Naive B cell (primary cell): Measurements from ENCODE around the gene SAMM50. TPM values are rescaled to one million over a fixed set of nuclear protein-coding genes. Genes with fewer than 3 reads are reported as not detected.

Experiments used
- ATAC-seq, 2 donors: fragments of 150-1000 bp; cut with Tn5 transposase; 2 replicates each; pipeline ENCODE4 v1.10.0; 2021; ENCODE audit warnings: low read depth in 2 of 2, mild to moderate bottlenecking in 2 of 2, moderate library complexity in 2 of 2
- DNase-seq: peaks from one replicate; pipeline ENCODE4 v3.0.0; 2022
- H3K27ac Mint-ChIP-seq, 6 donors: one replicate each; pipeline ENCODE4 v1.8.0; 2020 to 2022; ENCODE audit warnings: mild to moderate bottlenecking in 6 of 6, mixed read lengths in 6 of 6, moderate library complexity in 5 of 6, inconsistent platforms in 2 of 6
- H3K27me3 Mint-ChIP-seq, 3 donors: one replicate each; pipeline ENCODE4 v1.8.0; 2021 to 2022; ENCODE audit warnings: mixed read lengths in 3 of 3, mild to moderate bottlenecking in 1 of 3
- H3K36me3 Mint-ChIP-seq, 2 donors: one replicate each; pipeline ENCODE4 v1.8.0; 2020 to 2022; ENCODE audit warnings: mixed read lengths in 2 of 2, inconsistent platforms in 1 of 2, mild to moderate bottlenecking in 1 of 2
- H3K4me1 Mint-ChIP-seq, 3 donors: one replicate each; pipeline ENCODE4 v1.8.0; 2020 to 2022; ENCODE audit warnings: mixed read lengths in 3 of 3, inconsistent platforms in 1 of 3, mild to moderate bottlenecking in 1 of 3, moderate library complexity in 1 of 3
- H3K4me3 Mint-ChIP-seq, 8 donors: one replicate each; pipeline ENCODE4 v1.8.0; 2020 to 2022; ENCODE audit warnings: mild to moderate bottlenecking in 8 of 8, mixed read lengths in 8 of 8, moderate library complexity in 8 of 8, inconsistent platforms in 2 of 8
- H3K9me3 Mint-ChIP-seq, 7 donors: one replicate each; pipeline ENCODE4 v1.8.0; 2020 to 2022; ENCODE audit warnings: mixed read lengths in 7 of 7, mild to moderate bottlenecking in 5 of 7, inconsistent platforms in 2 of 7, moderate library complexity in 1 of 7
- polyA plus RNA-seq, 6 donors: library from polyadenylated mRNA; unstranded; fragments of 300-500 nt; fragmentation: Illumina TruSeq; gene quantifications; one replicate each; pipeline ENCODE4 v1.2.3, GENCODE V29; 2021; ENCODE audit warnings: low read depth in 6 of 6

Gene SAMM50
- polyA plus RNA-seq, 6 donors from 2014 or later, result 64.0 to 96.1 (median 75.4) TPM

DNA sequence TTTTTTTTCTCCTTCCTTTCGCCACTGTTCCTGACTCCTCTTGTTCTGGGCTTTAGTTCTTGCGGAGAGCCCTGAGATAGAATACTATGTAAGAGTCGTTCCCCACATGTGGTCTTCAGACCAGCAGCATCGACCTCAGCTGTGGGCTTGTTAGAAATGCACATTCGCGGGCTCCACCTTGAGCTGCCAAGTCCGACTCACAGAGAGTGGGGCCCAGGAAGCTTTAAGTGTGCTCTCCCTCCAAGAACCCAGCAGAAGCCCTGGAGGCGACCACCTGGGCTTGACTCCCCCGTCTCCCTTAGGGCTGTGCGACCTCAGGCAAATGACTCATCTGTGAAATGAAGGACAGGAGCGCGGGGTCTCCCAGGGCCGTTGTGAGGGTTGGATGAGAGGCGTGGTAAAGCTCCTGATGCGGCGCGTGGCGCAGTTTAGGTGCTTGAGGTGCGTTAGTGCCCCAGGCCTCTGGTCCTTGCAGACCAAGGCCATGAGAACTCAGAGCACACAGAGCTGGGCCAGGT, 18.8 kb downstream of the SAMM50 start:
- H3K4me1 Mint-ChIP-seq, result peaks cover 0 to 6% (median 0%) of the 10 kb centered on the region in 3 donors

DNA sequence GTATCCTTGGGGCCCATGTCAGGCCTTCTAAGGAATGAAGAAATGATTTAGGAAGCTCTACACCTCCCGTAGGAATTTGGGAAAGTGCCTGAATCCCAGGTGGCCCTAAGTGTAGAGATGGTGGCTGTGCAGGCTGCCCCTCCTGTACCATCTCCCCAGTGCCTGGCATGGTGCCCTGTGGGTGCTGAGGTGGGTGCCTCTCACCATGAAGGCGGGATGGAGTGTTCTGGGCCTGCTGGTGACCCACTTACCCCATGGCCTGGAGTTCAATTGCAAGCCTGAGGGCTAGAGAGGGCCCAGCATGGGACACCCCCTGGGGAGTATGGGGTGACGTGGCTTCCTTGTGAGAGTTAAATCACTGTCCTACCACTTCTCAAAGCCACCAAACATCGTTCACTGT, 19.8 kb downstream of the SAMM50 start:
- ATAC-seq (no peak), DNase-seq (no peak)
- peaks cover 21 to 30% of the 10 kb centered on the region in 2 donors for H3K36me3 Mint-ChIP-seq
- no peak overlapping the region for H3K4me3 Mint-ChIP-seq
- peaks cover 0 to 6% (median 0%) of the 10 kb centered on the region in 3 donors for H3K4me1 Mint-ChIP-seq
- no peaks in the 10 kb centered on the region for H3K9me3 Mint-ChIP-seq
- no peak overlapping the region for H3K27ac Mint-ChIP-seq
- no peaks in the 10 kb centered on the region for H3K27me3 Mint-ChIP-seq

More for the DNA sequence above, 18.8 kb downstream of the SAMM50 start:
- H3K27me3 Mint-ChIP-seq, result no peaks in the 10 kb centered on the region
- peaks cover 20 to 26% of the 10 kb centered on the region in 2 donors for H3K36me3 Mint-ChIP-seq
- peak overlapping the region in 1 of 6 donors; percentile 63 for H3K27ac Mint-ChIP-seq
- DNase-seq, result no peak
- no peaks in the 10 kb centered on the region for H3K9me3 Mint-ChIP-seq
- ATAC-seq, result no peak
- H3K4me3 Mint-ChIP-seq, result no peak overlapping the region

DNA sequence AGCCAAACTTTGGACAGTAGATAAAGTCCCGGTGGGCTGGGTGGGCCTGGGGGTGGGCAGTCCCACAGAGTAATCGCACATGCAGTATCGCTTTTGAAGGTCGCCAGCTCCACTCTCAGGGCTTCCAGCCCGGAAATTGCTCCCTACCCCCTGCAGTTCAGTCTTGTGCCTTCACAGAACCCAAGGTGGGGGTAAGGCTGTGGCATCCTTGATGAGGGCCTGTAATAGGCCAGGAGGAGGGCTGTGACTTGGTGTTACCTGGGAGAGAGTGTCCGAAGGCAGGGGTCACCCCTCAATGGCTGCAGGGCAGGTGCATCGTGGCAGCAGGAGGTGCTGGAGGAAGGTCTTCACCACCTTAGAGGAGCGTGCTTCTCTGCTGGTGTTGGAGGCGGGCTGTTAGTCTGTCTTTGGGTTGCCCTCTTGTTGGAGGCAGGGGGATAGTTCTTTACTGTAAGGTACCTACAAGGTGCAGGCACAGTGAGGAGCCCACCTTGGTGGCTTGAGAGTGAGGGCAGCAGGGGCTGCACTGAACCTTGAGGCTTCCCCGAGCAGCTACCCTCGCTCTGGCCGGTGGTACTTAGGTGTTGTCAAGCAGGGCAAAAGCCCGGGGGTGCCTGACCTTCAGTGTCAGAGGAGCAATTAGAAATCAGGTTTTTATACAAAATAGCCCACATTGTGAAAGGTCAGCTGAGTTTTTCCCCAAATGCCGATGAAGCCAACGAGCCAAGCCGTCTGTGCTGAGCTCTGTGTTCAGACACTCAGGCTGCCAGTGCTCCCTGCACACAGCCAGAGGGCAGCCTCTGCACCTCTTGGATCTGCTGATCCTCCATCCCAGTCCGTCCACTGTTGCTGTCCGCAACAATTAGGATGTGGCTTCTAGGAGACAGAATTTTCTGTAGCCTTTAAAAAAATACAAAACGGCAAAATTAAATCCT, 21.9 kb downstream of the SAMM50 start:
- Mint-ChIP-seq H3K27ac (peak overlapping the region in 2 of 6 donors; percentile 21 to 29), H3K27me3 (no peaks in the 10 kb centered on the region), H3K9me3 (no peaks in the 10 kb centered on the region), H3K4me1 (peaks cover 0 to 6% (median 0%) of the 10 kb centered on the region in 3 donors), H3K36me3 (peaks cover 26 to 35% of the 10 kb centered on the region in 2 donors), H3K4me3 (no peak overlapping the region)
- DNase-seq, result no peak
- no peak for ATAC-seq

DNA sequence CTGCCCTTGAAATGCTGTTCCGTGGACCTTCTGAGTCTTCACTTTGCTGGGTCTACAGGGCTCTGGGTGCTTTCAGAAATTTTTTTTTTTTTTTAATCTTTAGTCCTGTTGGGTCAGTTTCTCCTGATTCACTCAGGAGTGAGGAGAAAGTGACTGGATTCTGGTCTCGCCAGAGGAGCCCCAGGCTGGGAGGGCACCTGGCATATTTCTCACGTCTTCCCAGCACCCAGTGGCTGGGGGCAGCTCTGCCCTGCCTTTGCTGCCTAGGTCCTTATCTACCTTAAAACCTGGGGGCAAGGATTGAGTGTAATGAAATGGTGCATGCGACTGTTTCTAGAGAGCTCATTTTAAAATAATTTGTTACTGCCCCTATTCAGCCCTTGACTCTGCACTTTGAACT, 23.3 kb downstream of the SAMM50 start:
- ATAC-seq (no peak), DNase-seq (no peak)
- Mint-ChIP-seq H3K27me3 (no peaks in the 10 kb centered on the region), H3K9me3 (no peaks in the 10 kb centered on the region), H3K27ac (no peak overlapping the region), H3K36me3 (peaks cover 25 to 26% of the 10 kb centered on the region in 2 donors), H3K4me3 (no peak overlapping the region), H3K4me1 (peaks cover 0 to 6% (median 0%) of the 10 kb centered on the region in 3 donors)

DNA sequence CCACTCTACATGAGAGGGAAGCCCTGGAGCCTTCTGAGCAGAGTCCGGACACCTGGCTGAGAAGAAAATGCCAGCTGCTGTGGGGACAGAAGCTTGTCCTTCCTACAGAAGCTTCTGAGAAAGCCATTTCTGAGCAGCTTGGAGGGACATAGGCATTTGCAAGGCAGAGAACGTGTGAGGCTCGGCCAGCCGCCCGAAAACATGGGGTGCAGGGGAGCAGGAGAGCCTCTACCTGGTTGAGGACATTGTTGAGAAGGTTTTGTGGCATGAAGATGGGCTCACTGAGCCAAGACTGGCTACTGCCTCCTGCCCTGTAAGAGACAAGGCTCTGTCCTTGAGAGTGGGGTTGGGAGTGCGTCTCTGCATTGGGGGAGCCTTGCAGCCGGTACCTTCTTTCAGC, 25.3 kb downstream of the SAMM50 start:
- no peak for ATAC-seq
- Mint-ChIP-seq H3K9me3 (no peaks in the 10 kb centered on the region), H3K4me3 (no peak overlapping the region), H3K4me1 (peaks cover 0 to 6% (median 0%) of the 10 kb centered on the region in 3 donors), H3K36me3 (peaks cover 17 to 21% of the 10 kb centered on the region in 2 donors), H3K27ac (no peak overlapping the region), H3K27me3 (no peaks in the 10 kb centered on the region)
- no peak for DNase-seq

DNA sequence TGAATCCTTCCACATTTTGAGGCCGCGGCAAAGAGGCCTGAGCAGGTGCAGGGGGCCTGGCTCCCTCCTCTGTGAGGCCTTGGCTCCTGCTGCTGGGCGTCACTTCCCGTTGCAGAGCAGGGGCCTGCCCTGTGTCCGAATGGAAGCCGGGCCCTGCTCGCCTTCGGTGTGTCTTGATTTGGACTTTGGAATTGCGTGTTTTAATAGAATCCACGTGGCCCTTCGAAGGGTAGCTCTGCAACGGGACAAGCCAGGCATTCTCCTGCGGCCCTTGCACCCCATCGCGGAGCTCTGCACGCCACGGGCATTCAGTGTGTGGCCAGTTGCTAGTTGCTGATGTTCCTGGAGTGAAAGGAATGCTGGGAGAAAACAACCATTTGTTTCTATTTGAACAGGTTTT, 25.8 kb downstream of the SAMM50 start:
- Mint-ChIP-seq H3K4me3 (peak overlapping the region in 1 of 8 donors; percentile 68), H3K27me3 (no peaks in the 10 kb centered on the region), H3K4me1 (peaks cover 0 to 6% (median 0%) of the 10 kb centered on the region in 3 donors), H3K9me3 (no peaks in the 10 kb centered on the region), H3K27ac (no peak overlapping the region), H3K36me3 (peaks cover 17 to 21% of the 10 kb centered on the region in 2 donors)
- ATAC-seq, result no peak
- no peak for DNase-seq

DNA sequence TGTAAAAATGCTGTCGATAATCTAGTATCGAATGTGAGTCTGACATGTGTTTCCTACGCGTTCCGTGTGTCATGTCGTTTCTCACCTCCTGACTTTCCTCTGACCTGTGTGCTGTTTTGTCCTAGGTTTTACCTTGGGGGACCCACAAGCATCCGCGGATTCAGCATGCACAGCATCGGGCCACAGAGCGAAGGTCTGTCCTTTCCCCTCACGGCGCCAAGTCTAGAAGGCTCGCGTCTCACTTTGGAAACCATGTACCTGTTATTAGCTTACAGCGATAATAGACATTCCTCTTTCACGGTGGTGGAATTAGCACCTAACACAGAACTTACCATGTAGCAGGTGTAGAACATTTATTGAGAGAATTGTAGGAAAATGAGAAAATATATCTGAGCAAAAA, 28.6 kb downstream of the SAMM50 start:
- ATAC-seq (no peak), DNase-seq (no peak)
- no peak overlapping the region for H3K27ac Mint-ChIP-seq
- peaks cover 0 to 6% (median 0%) of the 10 kb centered on the region in 3 donors for H3K4me1 Mint-ChIP-seq
- H3K4me3 Mint-ChIP-seq, result no peak overlapping the region
- H3K36me3 Mint-ChIP-seq, result peaks cover 21 to 23% of the 10 kb centered on the region in 2 donors
- no peaks in the 10 kb centered on the region for H3K27me3 Mint-ChIP-seq
- H3K9me3 Mint-ChIP-seq, result no peaks in the 10 kb centered on the region

DNA sequence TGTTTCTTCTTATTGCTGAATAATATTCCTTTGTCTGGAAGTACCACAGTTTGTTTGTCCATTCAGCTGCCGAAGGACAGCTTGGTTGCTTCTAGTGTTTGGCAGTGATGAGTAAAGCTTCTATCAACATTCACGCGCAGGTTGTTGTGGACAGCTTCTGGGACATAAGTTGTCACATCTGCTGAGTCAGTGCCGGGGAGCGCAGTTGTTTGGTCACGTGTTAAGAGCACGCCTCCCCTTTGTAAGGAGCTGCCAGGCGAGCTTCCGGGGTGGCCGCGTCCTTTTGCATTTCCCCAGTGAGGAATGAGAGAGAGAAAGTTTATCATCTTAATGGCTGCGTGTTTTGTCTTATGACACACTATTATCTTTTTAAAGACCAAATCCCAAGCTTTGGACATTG, 30.3 kb downstream of the SAMM50 start:
- no peak for DNase-seq
- Mint-ChIP-seq H3K4me1 (no peaks in the 10 kb centered on the region), H3K4me3 (no peak overlapping the region), H3K36me3 (peaks cover 5 to 18% of the 10 kb centered on the region in 2 donors), H3K27ac (peak overlapping the region in 1 of 6 donors; percentile 68), H3K9me3 (no peaks in the 10 kb centered on the region), H3K27me3 (no peaks in the 10 kb centered on the region)
- no peak for ATAC-seq

DNA sequence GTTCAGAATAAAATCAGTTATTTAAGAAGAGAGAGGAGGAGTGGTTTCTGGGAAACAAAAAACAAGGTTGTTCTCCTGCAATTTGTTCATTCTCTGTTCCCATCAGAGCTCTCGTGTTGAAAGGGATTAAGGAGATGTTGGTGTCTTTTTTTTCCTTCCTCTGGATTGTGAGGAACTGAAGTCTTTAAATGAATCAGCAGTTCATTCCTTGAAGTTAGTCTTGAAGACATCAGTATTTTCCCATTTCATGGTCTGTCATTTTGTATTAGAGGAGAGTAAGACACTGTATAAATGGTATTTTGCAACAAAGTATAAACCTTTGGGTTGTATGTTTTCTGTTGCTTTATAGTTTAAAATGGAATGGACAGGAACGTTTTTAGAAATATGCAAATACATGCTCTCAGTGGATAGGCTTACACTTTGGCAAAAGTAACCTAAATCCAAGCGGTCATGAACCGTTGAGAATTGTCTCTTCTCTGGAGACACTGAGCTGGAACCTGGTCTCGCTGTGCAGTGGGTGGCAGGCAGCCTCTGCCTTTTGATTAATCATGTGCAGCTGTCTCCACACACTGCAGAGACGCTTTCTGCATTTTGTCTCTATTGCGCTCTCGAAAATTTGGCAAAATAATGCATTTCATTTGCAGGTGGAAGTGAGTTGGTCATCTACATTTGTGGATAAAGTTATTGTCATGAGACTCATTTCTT, 33.0 kb downstream of the SAMM50 start:
- ATAC-seq (no peak), DNase-seq (no peak)
- peaks cover 14 to 16% of the 10 kb centered on the region in 2 donors for H3K36me3 Mint-ChIP-seq
- H3K27me3 Mint-ChIP-seq, result no peaks in the 10 kb centered on the region
- H3K4me1 Mint-ChIP-seq, result peaks cover 3 to 8% (median 5%) of the 10 kb centered on the region in 3 donors
- peak overlapping the region in 1 of 6 donors; percentile 20 for H3K27ac Mint-ChIP-seq
- H3K9me3 Mint-ChIP-seq, result no peaks in the 10 kb centered on the region
- H3K4me3 Mint-ChIP-seq, result no peak overlapping the region

DNA sequence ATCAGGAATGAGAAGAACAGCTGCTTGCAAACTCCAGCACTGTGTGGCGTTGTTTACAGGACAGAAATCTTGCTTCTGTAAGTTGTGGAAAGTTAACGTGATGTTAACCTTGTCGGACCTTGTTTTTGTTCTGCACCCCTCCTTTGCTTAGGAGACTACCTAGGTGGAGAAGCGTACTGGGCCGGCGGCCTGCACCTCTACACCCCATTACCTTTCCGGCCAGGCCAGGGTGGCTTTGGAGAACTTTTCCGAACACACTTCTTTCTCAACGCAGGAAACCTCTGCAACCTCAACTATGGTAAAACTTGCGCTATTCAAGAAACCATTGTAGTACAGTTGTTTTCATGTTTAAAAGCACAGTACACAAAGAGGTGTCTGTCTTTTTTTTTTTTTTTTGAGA, 33.7 kb downstream of the SAMM50 start:
- Mint-ChIP-seq H3K27me3 (no peaks in the 10 kb centered on the region), H3K27ac (no peak overlapping the region), H3K4me1 (peaks cover 10 to 15% (median 12%) of the 10 kb centered on the region in 3 donors), H3K9me3 (no peaks in the 10 kb centered on the region), H3K36me3 (peaks cover 14 to 19% of the 10 kb centered on the region in 2 donors), H3K4me3 (no peak overlapping the region)
- ATAC-seq (no peak), DNase-seq (no peak)

DNA sequence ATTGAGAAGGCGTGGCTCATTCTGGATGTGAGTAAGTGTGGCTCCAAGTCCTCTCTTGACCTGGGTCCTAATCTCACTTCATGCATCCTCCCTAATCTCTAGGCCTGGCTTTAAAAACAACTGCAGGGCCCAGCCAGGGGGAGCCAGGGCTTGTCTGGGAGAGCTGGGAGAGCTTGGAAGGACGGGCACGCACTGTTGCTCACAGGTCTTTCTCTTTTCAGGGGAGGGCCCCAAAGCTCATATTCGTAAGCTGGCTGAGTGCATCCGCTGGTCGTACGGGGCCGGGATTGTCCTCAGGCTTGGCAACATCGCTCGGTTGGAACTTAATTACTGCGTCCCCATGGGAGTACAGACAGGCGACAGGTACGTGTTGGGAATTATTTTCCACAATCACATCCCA, 34.8 kb downstream of the SAMM50 start:
- Mint-ChIP-seq H3K27ac (no peak overlapping the region), H3K9me3 (no peaks in the 10 kb centered on the region), H3K4me1 (peaks cover 19 to 25% (median 22%) of the 10 kb centered on the region in 3 donors), H3K4me3 (no peak overlapping the region), H3K27me3 (no peaks in the 10 kb centered on the region), H3K36me3 (peaks cover 14 to 19% of the 10 kb centered on the region in 2 donors)
- DNase-seq (no peak), ATAC-seq (no peak)

DNA sequence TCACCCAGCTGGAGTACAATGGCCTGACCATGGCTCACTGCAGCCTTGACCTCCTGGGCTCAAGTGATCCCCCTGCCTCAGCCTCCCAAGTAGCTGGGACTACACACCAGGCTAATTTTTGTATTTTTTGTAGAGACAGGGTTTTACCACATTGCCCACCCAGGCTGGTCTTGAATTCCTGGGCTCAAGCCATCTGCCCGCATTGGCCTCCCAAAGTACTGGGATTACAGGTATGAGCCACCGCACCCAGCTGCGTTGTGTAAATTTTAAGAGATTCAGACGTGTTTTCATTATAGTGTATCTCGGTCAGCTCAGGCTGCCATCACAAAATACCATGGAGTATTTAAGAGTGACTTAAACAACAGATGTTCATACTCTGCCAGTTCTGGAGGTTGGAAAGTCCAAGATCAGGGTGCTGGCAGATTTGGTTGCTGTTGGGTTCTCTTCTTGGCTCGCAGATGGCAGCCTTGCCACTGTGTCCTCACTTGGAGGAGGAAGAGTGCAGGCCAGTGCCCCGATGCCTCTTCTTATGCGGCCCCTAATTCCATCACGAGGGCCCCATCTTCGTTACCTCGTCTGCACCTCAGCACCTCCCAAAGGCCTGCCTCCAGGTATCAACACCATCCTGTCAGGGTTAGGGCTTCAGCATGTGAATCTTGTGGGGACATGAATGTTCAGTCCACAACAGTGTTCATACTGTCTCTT, 36.2 kb downstream of the SAMM50 start:
- H3K36me3 Mint-ChIP-seq, result peaks cover 14 to 19% of the 10 kb centered on the region in 2 donors
- ATAC-seq (no peak), DNase-seq (no peak)
- no peaks in the 10 kb centered on the region for H3K9me3 Mint-ChIP-seq
- peak overlapping the region in 2 of 6 donors; percentile 34 to 57 for H3K27ac Mint-ChIP-seq
- no peak overlapping the region for H3K4me3 Mint-ChIP-seq
- H3K4me1 Mint-ChIP-seq, result peaks cover 29 to 38% (median 37%) of the 10 kb centered on the region in 3 donors
- no peaks in the 10 kb centered on the region for H3K27me3 Mint-ChIP-seq

DNA sequence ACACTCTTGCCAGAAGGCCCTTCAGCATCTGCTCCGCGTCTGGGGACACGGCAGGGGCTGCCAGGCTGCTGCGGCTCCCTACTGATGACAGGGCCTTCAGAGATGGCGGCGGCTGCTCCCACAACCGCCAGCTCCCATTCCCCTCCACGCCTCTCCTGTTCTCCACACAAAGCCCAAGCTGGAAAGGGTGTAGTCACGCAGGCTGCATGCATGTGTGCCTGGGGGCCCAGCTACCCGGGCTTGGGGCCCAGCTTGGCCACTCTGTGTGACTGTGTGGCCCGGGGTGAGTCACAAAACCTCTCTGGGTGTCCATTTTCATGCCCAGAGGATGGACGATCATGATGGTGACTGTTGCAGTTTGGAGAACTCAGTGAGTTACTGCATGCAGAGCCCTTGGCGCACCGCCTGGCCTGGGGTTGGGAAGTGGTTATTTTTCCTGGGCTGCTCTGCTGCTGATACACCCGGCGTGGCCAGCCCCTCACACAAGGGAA, 37.1 kb downstream of the SAMM50 start:
- DNase-seq (no peak), ATAC-seq (no peak)
- Mint-ChIP-seq H3K27me3 (no peaks in the 10 kb centered on the region), H3K4me1 (peaks cover 33 to 47% (median 46%) of the 10 kb centered on the region in 3 donors), H3K4me3 (no peak overlapping the region), H3K9me3 (no peaks in the 10 kb centered on the region), H3K36me3 (peaks cover 11 to 16% of the 10 kb centered on the region in 2 donors), H3K27ac (no peak overlapping the region)
